HG03469 (cell line): ENCODE measurements around the gene AZU1.
"Not testable (repeated sequence)": the region's sequence is repeated elsewhere in the genome, so short reads cannot be mapped to it uniquely, and the experiment has no call there.

Source experiments
- ATAC-seq: cut with Tn5 transposase; IDR thresholded peaks from one replicate; pipeline ENCODE4 v1.9.1; 2021; ENCODE audit warnings: mild to moderate bottlenecking, moderate library complexity, moderate number of reproducible peaks; ENCODE audit not compliant: unreplicated experiment

AZU1 gene

DNA sequence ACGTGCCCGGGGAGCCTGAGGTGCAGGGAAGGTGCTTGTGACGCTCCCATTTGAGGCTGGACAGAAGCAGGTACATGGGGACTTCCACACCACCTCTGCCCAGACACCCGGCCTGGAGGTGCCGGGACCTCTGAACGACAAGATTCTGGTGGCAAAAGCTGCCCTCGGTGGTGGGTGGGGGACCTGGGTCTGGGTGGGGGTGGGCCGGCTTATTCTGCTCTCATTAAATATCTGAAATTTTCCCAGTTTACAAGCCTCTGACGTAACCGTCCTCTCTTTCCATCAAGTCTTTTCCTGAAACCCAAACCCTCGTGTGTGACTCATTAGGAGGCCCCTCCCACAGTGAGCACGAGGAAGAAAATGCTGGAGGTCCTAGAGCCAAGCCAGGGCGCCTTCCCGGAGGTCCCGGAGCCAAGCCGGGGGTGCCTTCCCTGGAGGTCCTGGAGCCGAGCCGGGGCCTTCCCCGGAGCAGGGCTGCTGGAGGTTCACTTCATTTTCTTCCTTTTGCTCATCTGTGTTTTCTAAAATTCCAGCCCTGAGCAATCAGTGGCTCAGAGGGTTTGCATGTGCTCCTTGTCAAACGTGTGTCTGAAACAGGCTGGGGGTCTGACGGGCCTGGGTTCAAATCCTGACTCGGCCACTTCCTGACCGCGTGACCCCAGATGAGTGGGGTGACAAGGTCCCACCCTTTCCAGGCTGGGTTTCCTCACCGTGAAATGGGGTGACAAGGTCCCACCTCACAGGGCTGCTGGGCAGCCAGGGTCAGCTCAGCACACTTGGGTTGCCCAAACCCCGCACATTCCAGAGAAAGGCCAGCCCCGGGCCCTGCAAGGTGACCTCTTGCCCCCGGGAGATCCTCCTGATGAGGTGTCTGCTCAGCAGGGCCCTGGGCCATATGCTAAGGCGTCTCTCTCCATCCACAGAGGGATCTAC, 41.9 kb downstream of the AZU1 start:
- no peak for ATAC-seq

DNA sequence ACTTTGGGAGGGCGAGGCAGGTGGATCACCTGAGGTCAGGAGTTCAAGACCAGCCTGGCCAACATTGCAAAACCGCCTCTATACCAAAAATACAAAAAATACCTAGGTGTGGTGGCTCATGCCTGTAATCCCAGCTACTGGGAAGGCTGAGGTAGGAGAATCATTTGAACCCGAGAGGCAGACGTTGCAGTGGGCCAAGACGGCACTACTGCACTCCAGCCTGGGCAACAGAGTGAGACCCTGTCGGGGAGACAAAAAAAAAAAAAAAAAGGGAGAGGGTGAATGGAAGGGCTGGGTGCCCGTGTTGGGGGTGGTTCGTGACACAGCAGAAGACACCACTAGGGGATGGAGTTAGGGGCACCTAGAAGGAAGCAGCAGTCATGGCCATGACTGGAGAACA, 42.7 kb downstream of the AZU1 start:
- ATAC-seq, result no peak

DNA sequence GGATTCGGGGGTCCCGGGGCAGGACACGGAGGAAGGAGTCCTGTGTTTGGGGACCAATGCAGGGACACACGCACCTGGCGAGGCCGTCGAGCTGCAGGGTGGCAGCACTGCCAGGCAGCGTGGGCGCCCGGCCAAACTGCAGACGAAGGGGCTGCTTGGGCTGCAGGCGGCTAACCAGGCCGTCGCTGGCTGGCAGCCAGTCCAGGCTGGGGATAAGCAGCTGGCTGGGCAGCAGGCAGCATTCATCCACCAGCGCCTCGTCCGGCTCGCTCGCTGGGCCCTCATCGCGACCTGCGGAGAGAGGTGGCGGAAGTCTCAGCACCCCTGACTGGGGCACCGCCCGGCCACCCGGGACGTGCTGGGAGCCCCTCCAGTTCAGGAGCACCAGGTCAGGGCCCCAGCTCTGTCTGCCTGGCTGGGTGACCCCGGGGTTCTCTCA, 43.3 kb downstream of the AZU1 start:
- no peak for ATAC-seq

DNA sequence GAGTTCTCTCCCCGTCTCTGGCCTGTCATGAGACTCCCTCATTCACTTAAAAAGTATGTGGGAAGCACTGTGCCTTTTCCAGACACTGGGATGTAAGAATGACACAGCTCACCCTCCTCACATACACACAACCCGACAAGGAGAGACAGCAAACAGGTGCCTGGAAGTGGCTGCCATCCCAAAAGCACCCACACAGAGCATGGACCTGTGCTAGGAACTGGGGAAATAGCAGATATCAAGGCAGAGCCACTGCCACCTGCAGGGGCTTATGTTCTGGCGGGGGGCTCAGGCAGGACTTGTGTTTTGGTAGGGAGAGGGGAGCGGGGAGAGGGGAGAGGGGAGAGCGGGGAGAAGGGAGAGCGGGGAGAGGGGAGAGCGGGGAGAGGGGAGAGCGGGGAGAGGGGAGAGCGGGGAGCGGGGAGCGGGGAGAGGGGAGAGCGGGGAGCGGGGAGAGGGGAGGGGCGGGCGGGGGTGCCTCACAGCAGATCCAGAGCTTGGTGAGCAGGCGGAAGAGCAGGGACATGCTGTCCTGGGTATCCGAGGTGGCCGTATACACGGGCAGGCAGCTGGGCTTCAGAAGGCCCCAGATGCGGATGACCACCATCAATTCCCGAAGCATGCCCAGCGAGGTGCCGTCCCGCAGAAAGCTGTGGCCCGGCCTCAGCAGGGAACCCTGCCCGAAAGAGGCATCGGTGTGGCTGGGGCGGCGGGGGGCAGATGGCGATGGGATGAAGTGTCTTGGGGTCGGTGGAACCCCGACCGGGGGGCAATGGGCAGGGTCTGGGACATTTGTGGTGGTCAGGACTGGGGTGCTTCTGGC, 44.0 kb downstream of the AZU1 start:
- ATAC-seq, result no peak

DNA sequence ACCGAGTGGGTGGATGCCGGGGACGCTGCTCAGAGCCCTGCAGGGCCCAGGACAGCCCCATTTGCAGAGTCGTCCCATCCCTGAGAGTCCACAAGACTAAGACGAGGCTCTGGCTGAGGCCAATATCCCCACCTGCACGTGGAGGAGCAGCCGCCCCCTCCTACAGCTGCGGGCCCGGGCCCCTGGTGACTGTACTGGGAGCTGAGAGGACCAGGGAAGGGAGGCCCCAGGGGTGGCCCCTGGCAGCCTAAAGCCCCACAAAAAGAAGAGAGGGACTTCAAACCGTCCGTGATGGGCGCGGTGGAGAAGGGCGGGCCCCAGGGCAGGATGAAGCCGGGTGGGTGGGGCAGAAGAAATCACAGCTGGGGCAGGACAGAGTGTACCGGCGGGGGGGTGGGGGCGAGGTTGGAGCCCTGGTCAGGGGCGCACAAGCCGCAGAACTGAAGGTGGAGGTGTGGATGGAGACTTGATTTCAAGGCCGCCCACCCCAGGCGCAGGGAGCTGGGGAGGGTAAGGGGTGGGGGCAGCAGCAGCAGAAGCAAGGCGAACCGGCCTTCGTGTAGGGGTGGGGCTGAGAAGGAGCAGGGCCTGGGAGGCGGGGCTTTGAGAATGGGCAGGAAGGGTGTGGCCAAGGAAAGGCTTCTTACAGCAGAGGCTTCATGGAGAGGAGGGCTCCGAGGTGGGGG, 44.8 kb downstream of the AZU1 start:
- ATAC-seq, result no peak

DNA sequence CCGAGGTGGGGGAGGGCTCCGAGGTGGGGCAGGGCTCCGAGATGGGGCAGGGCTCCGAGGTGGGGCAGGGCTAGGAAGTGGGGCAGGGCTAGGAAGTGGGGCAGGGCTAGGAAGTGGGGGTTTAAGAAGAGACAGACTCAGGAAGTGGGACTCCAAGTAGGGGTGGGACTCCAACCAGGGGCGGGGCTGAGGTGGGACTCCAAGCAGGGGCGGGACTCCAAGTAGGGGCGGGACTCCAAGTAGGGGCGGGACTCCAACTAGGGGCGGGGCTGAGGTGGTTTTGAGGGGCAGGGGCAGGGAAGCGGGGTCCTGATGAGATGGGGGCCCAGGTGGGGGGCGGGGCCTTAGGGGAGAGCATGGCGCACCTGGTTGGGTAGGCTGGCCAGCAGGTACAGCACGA, 45.4 kb downstream of the AZU1 start:
- no peak for ATAC-seq

DNA sequence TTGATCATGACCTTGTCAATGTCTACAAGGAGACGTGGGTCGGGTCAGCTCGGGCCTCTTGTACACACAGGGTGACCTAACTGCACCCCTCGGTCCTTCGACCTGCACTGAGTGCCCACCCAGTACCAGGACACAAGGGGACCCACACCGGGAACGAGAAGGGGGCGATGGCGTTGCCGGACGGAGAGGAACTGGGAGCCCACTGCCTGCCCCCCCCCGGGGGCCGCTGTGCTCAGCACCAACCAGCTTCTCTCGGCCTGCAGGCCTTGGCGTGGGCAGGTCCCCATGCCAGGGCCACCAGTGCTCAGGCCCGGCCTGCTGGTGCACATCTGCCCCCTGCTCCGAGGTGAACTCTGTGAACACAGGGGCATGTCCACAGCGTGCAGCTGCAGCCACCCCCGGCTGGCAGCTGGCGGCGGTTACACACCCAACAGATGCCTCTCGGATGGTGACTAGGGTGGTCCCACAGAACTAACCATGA, 46.0 kb downstream of the AZU1 start:
- no peak for ATAC-seq

DNA sequence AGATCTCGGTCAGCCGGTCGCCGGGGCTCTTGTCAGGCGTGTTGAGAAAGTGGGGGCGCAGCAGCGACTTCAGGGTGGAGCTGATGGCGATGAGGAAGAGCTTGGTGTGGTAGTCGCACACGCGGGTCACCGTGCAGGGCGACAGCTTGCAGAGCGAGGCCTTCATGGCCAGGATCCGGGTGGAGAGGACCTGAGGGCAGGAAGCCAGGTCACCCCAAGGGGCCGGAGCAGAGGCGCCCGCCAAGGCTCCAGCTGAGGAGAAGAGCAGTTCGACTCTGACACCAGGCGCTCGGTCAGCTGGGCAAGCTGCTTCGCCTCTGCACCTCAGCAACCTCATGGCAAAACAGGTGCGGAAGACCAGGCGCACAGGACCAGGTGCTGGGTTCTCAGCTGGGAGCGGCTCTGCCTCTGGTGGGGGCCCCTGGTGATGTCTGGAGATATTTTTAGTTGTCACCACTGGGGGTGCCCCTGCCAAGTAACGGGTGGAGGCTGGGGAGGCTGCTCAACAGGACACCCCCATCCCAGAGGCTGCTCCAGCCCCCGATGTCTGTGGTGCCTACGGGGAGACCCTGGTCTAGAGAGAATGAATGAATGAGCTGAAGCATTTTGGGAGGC, 47.7 kb downstream of the AZU1 start:
- no peak for ATAC-seq

DNA sequence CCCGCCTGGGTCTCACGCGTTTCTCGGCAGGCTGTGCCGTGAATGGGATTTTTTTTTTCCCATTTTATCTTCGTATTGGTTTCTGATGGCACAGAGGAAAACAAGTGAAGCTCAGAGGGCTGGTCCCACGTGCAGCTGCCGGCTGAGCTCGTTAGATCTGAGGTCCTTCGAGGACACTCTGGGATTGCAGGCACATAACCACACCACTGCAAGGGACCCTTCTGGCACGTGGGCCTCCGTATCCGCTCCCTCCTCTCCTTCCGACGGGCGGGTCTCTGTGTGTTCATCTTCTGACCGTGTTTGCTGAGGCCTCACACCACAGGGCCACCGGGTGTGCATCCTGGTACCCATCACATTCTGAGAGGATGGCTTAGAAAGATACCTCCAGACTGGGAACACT, 48.5 kb downstream of the AZU1 start:
- ATAC-seq, result no peak

DNA sequence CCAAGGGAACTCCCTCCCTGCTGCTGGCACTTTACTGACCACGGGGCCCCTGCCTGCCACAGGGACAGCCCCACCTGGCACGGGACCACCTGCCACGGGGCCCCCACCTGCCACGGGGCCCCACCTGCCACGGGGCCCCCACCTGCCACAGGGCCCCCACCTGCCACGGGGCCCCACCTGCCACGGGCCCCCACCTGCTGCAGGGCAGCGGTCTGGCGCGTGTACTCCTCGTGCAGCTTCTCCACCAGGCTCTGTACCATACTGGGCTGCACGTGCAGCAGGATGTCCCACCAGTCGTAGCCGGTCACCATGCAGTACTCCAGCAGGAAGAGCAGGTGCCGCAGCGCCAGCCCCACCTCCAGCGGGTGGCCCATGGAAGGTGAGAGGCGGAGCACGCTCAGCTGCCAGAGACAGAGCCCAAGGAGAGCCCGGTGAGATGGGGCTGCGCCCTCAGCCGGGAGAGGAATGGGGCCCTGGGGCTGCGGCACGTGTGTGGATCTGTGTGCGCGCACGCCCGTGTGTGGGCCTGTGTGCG, 49.2 kb downstream of the AZU1 start:
- no peak for ATAC-seq

DNA sequence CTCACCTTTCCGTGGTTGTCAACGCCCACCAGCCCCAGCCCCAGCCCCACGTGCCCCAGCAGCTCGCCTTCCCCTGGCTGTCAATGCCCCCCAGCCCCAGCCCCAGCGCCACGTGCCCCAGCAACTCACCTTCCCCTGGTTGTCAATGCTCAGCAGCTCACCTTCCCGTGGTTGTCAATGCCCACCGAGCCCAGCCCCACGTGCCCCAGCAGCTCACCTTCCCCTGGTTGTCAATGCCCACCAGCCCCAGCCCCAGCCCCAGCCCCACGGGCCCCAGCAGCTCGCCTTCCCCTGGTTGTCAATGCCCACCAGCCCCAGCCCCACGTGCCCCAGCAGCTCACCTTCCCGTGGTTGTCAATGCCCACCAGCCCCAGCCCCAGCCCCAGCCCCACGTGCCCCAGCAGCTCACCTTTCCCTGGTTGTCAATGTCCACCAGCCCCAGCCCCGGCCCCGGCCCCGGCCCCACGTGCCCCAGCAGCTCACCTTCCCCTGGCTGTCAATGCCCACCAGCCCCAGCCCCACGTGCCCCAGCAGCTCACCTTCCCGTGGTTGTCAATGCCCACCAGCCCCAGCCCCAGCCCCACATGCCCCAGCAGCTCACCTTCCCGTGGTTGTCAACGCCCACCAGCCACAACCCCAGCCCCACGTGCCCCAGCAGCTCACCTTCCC, 50.5 kb downstream of the AZU1 start:
- ATAC-seq, result not testable (repeated sequence)

DNA sequence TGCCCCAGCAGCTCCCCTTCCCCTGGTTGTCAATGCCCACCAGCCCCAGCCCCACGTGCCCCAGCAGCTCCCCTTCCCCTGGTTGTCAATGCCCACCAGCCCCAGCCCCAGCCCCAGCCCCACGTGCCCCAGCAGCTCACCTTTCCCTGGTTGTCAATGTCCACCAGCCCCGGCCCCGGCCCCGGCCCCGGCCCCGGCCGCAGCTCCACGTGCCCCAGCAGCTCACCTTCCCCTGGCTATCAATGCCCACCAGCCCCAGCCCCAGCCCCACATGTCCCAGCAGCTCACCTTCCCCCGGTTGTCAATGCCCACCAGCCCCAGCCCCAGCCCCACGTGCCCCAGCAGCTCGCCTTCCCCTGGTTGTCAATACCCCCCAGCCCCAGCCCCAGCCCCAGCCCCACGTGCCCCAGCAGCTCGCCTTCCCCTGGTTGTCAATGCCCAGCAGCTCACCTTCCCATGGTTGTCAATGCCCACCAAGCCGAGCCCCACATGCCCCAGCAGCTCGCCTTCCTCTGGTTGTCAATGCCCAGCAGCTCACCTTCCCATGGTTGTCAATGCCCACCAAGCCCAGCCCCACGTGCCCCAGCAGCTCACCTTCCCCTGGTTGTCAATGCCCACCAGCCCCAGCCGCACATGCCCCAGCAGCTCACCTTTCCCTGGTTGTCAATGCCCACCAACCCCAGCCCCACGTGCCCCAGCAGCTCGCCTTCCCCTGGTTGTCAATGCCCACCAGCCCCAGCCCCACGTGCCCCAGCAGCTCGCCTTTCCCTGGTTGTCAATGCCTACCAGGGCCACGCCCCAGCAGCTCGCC, 51.3 kb downstream of the AZU1 start:
- not testable (repeated sequence) for ATAC-seq

DNA sequence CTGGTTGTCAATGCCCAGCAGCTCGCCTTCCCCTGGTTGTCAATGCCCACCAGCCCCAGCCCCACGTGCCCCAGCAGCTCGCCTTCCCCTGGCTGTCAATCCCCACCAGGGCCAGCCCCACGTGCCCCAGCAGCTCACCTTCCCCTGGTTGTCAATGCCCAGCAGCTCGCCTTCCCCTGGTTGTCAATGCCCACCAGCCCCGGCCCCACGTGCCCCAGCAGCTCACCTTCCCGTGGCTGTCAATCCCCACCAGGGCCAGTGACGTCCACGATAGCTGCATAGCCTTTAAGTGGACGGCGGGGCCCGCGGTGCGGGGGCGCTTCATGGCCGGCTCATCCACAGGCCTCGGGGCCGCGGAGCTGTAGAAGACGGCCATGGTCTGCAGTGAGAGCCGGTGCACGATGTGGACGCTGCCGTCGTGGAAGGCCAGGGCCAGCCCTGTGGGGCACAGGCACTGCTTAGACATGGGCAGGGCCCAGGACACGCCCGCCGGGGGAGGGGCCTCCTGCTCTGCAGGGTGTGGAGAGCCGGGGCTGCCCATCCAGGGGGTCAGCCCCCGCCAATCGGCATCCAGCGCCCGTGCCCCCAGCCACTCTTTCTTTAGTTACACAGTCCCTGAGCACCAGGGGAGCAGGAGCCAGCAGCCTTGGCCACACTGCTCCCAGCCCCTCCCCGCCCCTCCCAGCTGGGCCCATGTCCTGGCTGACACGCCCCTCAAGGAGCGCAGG, 52.2 kb downstream of the AZU1 start:
- ATAC-seq, result no peak
